ENCODE results near the gene FUOM.

DNA sequence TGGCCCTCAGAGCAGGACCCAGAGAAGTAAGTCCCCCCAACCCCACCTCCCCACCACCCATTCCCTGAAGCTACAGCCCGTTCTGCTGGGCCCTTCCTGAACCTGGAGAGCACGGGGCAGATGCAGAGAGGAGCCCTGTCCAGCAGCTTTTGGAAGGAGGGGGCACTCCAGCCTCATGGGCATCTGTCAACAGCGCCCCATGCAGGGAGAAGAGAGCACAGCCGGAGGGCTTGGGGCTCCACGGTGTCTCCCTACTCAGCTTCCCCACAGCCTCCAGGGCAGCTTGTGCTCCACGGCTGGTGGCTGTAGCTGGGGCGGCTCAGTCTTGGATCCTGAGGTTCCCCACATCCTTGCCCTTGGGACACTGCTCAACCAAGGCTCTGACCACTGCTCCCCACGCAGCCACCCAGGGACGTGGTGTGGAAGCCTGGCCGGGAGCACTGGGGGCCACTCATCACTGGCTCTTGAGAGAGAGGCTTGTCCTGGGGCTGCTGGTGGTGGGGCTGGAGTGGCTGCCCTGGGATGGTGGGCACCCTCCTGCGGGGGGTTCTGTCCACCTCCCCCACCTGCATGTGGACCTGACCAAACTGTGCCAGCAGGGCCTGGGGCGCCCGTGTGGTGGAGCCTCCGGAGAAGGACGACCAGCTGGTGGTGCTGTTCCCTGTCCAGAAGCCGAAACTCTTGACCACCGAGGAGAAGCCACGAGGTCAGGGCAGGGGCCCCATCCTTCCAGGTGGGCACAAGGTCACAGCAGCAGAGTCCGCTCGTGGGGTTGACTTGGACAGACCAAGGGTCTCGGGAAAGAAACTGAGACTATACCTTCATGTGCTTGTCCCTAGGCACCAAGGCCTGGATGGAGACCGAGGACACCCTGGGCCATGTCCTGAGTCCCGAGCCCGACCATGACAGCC, 6.2 kb downstream of the FUOM start:
- TF ChIP-seq, protein P1, sequence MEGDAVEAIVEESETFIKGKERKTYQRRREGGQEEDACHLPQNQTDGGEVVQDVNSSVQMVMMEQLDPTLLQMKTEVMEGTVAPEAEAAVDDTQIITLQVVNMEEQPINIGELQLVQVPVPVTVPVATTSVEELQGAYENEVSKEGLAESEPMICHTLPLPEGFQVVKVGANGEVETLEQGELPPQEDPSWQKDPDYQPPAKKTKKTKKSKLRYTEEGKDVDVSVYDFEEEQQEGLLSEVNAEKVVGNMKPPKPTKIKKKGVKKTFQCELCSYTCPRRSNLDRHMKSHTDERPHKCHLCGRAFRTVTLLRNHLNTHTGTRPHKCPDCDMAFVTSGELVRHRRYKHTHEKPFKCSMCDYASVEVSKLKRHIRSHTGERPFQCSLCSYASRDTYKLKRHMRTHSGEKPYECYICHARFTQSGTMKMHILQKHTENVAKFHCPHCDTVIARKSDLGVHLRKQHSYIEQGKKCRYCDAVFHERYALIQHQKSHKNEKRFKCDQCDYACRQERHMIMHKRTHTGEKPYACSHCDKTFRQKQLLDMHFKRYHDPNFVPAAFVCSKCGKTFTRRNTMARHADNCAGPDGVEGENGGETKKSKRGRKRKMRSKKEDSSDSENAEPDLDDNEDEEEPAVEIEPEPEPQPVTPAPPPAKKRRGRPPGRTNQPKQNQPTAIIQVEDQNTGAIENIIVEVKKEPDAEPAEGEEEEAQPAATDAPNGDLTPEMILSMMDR (conservative IDR thresholded peaks at IDR 0.05; ENCODE audit: low read depth, low read length): 0 out of 2 replicates have a peak, but pooled peaks have one; percentile 29
- no peak for TF ChIP-seq EZH2 (IDR thresholded peaks at IDR 0.05; ENCODE audit: borderline replicate concordance, low read depth, low read length, poor library complexity, severe bottlenecking)

Measured in A673 (cell line).